Adrenal gland (tissue), 5 donors: ENCODE data around the gene GSAP.

Experiments used
- CTCF ChIP-seq, 6 experiments: fragments of 450-650 bp in 4 of 6; fragments of 200-600 bp in 2 of 6; sonication (generic) in 1 of 6; IDR thresholded peaks; 1 replicate in 5 of 6; 2 replicates in 1 of 6; pipeline versions ENCODE4 v1.5.1 to v1.8.0; 2016 to 2021; ENCODE audit warnings: antibody characterized with exemption in 6 of 6, mild to moderate bottlenecking in 2 of 6, moderate library complexity in 1 of 6
- POLR2A ChIP-seq, 2 donors: fragments of 450-650 bp; IDR thresholded peaks; one replicate each; pipeline ENCODE4 v1.6.1; 2017; ENCODE audit warnings: antibody characterized with exemption in 2 of 2, mild to moderate bottlenecking in 2 of 2, moderate library complexity in 1 of 2
- donor health status: DM: no; HTN: no; CAD: no.

DNA sequence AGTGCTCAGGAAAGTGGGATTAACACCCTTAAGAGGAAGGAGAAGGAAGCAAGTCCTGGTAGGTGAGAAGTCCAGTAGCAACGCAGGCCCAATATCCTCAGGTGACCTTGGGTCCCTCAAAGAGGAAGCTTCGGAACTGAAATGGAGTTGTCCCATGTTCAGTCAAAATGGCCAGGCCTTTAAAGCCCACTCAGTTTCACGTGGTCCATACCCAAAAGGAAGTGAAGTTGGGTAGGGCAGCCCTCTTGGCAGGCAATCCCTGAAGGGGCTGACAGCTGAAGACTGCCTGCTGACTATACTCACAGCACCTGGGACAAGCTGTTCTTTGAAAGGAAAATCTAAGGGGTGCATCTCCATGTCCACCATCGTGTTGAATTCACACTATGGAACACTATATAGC lies 3.0 kb downstream of the GSAP start:
- no peak for TF ChIP-seq CTCF (IDR thresholded peaks at IDR 0.05)
- TF ChIP-seq POLR2A (IDR thresholded peaks at IDR 0.05) = no peak
